Muscle layer of duodenum (tissue), 2 donors: ENCODE data around the gene BPGM.
"Not testable (repeated sequence)": the region's sequence is repeated elsewhere in the genome, so short reads cannot be mapped to it uniquely, and the experiment has no call there.

Source experiments
- H3K27ac ChIP-seq: one replicate; pipeline ENCODE4 v1.7.0; 2013; ENCODE audit warnings: mild to moderate bottlenecking, low read length
- H3K27me3 ChIP-seq: one replicate; pipeline ENCODE4 v1.7.0; 2013; ENCODE audit warnings: low read depth, mild to moderate bottlenecking, control low read depth, low read length
- H3K36me3 ChIP-seq, 2 donors: one replicate each; pipeline ENCODE4 v1.7.0; 2013; ENCODE audit warnings: low read length in 2 of 2, control low read depth in 1 of 2, mild to moderate bottlenecking in 1 of 2; ENCODE audit not compliant: insufficient read depth in 2 of 2, control insufficient read depth in 1 of 2
- H3K4me1 ChIP-seq, 2 donors: one replicate each; pipeline ENCODE4 v1.7.0; 2013; ENCODE audit warnings: low read length in 2 of 2, mild to moderate bottlenecking in 2 of 2, control low read depth in 1 of 2, moderate library complexity in 1 of 2; ENCODE audit not compliant: insufficient read depth in 2 of 2, control insufficient read depth in 1 of 2
- H3K4me3 ChIP-seq, 2 donors: one replicate each; pipeline ENCODE4 v1.7.0; 2013; ENCODE audit warnings: low read length in 2 of 2, low read depth in 1 of 2, mild to moderate bottlenecking in 1 of 2
- H3K9me3 ChIP-seq, 2 donors: one replicate each; pipeline ENCODE4 v1.7.0; 2013; ENCODE audit warnings: low read length in 2 of 2, control low read depth in 1 of 2, mild to moderate bottlenecking in 1 of 2; ENCODE audit not compliant: control insufficient read depth in 1 of 2
- donor health status: healthy.

The BPGM gene

GRCh38 chr7:134636008-134636449 is 10.6 kb upstream of the BPGM start:
- Histone ChIP-seq H3K4me3 (no peak overlapping the region), H3K27ac (no peak overlapping the region), H3K4me1 (no peaks in the 10 kb centered on the region), H3K9me3 (no peaks in the 10 kb centered on the region), H3K27me3 (no peaks in the 10 kb centered on the region), H3K36me3 (no peaks in the 10 kb centered on the region)

- Histone ChIP-seq H3K4me1 (no peaks in the 10 kb centered on the region), H3K36me3 (no peaks in the 10 kb centered on the region), H3K27me3 (no peaks in the 10 kb centered on the region)
Measured at GRCh38 chr7:134637441-134637840, 9.2 kb upstream of the BPGM start.

GRCh38 chr7:134637934-134638719 is 8.5 kb upstream of the BPGM start:
- Histone ChIP-seq H3K27ac (no peak overlapping the region), H3K4me1 (no peaks in the 10 kb centered on the region), H3K4me3 (no peak overlapping the region), H3K9me3 (no peaks in the 10 kb centered on the region), H3K27me3 (no peaks in the 10 kb centered on the region), H3K36me3 (no peaks in the 10 kb centered on the region)

More at GRCh38 chr7:134637441-134637840, 9.2 kb upstream of the BPGM start:
- Histone ChIP-seq H3K9me3 (no peaks in the 10 kb centered on the region), H3K27ac (no peak overlapping the region), H3K4me3 (no peak overlapping the region)

- no peak overlapping the region for H3K27ac ChIP-seq
- no peaks in the 10 kb centered on the region for H3K36me3 ChIP-seq
- H3K9me3 ChIP-seq, result no peaks in the 10 kb centered on the region
- H3K4me3 ChIP-seq, result no peak overlapping the region
- H3K27me3 ChIP-seq, result no peaks in the 10 kb centered on the region
- no peaks in the 10 kb centered on the region for H3K4me1 ChIP-seq
Measured at GRCh38 chr7:134639061-134639460, 7.6 kb upstream of the BPGM start.

GRCh38 chr7:134639683-134640279 is 6.9 kb upstream of the BPGM start:
- H3K27ac ChIP-seq, result no peak overlapping the region
- H3K27me3 ChIP-seq, result no peaks in the 10 kb centered on the region
- H3K9me3 ChIP-seq, result no peaks in the 10 kb centered on the region

GRCh38 chr7:134640842-134641715 is 5.6 kb upstream of the BPGM start:
- peaks cover 7% of the 10 kb centered on the region in 2 donors for H3K4me1 ChIP-seq
- H3K9me3 ChIP-seq, result no peaks in the 10 kb centered on the region
- no peaks in the 10 kb centered on the region for H3K27me3 ChIP-seq
- no peaks in the 10 kb centered on the region for H3K36me3 ChIP-seq
- H3K27ac ChIP-seq, result no peak overlapping the region
- no peak overlapping the region for H3K4me3 ChIP-seq

More at GRCh38 chr7:134639683-134640279, 6.9 kb upstream of the BPGM start:
- Histone ChIP-seq H3K4me3 (no peak overlapping the region), H3K36me3 (no peaks in the 10 kb centered on the region), H3K4me1 (no peaks in the 10 kb centered on the region)

- H3K4me1 ChIP-seq, H3K27ac ChIP-seq, H3K27me3 ChIP-seq: not testable (repeated sequence)
Measured at GRCh38 chr7:134641981-134642380, 4.7 kb upstream of the BPGM start.

GRCh38 chr7:134643131-134643530 is 3.5 kb upstream of the BPGM start:
- no peak overlapping the region for H3K4me3 ChIP-seq
- H3K27me3 ChIP-seq, result no peaks in the 10 kb centered on the region
- no peaks in the 10 kb centered on the region for H3K9me3 ChIP-seq
- H3K36me3 ChIP-seq, result no peaks in the 10 kb centered on the region
- H3K27ac ChIP-seq, result no peak overlapping the region
- H3K4me1 ChIP-seq, result peaks cover 7% of the 10 kb centered on the region in 2 donors

More at GRCh38 chr7:134641981-134642380, 4.7 kb upstream of the BPGM start:
- not testable (repeated sequence) for H3K9me3 ChIP-seq, H3K36me3 ChIP-seq, H3K4me3 ChIP-seq

GRCh38 chr7:134645478-134645877 is 1.2 kb upstream of the BPGM start:
- no peaks in the 10 kb centered on the region for H3K9me3 ChIP-seq
- peak overlapping the region; percentile 94 for H3K27ac ChIP-seq
- peaks cover 7% of the 10 kb centered on the region in 2 donors for H3K4me1 ChIP-seq
- H3K27me3 ChIP-seq, result no peaks in the 10 kb centered on the region
- H3K36me3 ChIP-seq, result no peaks in the 10 kb centered on the region
- H3K4me3 ChIP-seq, result peak overlapping the region; percentile 71 to 91

GRCh38 chr7:134645935-134646334 is 718 bp upstream of the BPGM start:
- H3K4me1 ChIP-seq, result peaks cover 7% of the 10 kb centered on the region in 2 donors
- H3K9me3 ChIP-seq, result no peaks in the 10 kb centered on the region
- H3K4me3 ChIP-seq, result peak overlapping the region; percentile 71 to 91
- peak overlapping the region; percentile 94 for H3K27ac ChIP-seq
- H3K27me3 ChIP-seq, result no peaks in the 10 kb centered on the region
- no peaks in the 10 kb centered on the region for H3K36me3 ChIP-seq

GRCh38 chr7:134648456-134648855 is 1.8 kb downstream of the BPGM start:
- Histone ChIP-seq H3K36me3 (no peaks in the 10 kb centered on the region), H3K4me3 (no peak overlapping the region), H3K9me3 (no peaks in the 10 kb centered on the region), H3K27me3 (no peaks in the 10 kb centered on the region), H3K4me1 (peaks cover 7% of the 10 kb centered on the region in 2 donors), H3K27ac (no peak overlapping the region)
